Muscle layer of colon (tissue), 2 donors: ENCODE data around the gene CTSK.
"Not testable (repeated sequence)": the region's sequence is repeated elsewhere in the genome, so short reads cannot be mapped to it uniquely, and the experiment has no call there.

Experiments
- H3K27ac ChIP-seq: one replicate; pipeline ENCODE4 v1.7.0; 2013; ENCODE audit warnings: low read depth, mild to moderate bottlenecking, low read length, moderate library complexity
- H3K27me3 ChIP-seq, 2 donors: one replicate each; pipeline ENCODE4 v1.7.0; 2013; ENCODE audit warnings: low read length in 2 of 2, mild to moderate bottlenecking in 2 of 2; ENCODE audit not compliant: insufficient read depth in 2 of 2, control insufficient read depth in 1 of 2
- H3K36me3 ChIP-seq: one replicate; pipeline ENCODE4 v1.7.0; 2013; ENCODE audit warnings: mild to moderate bottlenecking, low read length; ENCODE audit not compliant: insufficient read depth
- H3K4me1 ChIP-seq: one replicate; pipeline ENCODE4 v1.7.0; 2013; ENCODE audit warnings: mild to moderate bottlenecking, low read length; ENCODE audit not compliant: insufficient read depth
- H3K4me3 ChIP-seq, 2 donors: one replicate each; pipeline ENCODE4 v1.7.0; 2013; ENCODE audit warnings: low read length in 2 of 2, low read depth in 1 of 2, mild to moderate bottlenecking in 1 of 2, moderate library complexity in 1 of 2
- H3K9ac ChIP-seq: one replicate; pipeline ENCODE4 v1.7.0; 2013; ENCODE audit warnings: low read length
- H3K9me3 ChIP-seq: one replicate; pipeline ENCODE4 v1.7.0; 2013; ENCODE audit warnings: mild to moderate bottlenecking, low read length
- donor health status: abdominal sarcoma.
- donor health status: Adenocarcinoma of cecum.

CTSK gene

DNA sequence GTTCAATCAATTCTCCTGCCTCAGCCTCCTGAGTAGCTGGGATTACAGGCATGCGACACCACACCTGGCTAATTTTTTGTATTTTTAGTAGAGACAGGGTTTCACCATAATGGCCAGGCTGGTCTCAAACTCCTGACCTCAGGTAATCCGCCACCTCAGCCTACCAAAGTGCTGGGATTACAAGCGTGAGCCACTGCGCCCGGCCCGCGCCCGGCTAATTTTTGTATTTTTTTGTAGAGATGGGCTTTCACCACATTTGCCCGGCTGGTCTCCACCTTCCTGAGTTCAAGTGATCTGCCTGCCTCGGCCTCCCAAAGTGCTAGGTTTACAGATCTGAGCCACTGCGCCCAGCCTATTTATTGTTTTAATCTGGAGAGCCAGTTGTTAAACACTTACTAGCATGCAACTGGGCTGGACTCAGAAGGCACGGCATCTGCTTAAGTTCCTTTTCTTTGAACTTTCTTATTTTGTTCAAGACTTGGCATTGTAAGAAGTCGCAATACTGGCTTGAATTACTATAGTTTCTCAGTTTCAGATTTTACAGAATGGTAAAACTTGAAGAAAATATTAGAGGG is 32.0 kb downstream of the CTSK start:
- H3K27me3 ChIP-seq = not testable (repeated sequence)

DNA sequence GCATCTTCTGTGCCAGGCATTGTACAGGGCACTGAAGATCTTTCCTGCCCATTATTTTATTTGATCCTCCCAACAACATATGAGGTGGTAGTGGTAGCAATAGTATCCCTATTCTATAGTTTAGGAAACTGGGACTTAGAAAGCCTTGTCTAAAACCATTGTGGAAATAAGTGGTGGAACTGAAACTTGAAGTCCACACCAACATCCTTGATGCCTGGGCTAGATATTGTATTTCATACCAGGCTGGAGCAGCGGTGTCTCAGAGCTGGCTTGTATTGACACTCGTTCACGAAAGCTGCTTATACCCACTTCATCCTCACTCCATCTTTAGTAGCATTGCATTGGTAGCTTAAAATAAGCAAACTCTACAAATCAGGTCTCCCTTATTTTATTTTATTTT is 32.8 kb downstream of the CTSK start:
- no peaks in the 10 kb centered on the region for H3K36me3 ChIP-seq
- no peak overlapping the region for H3K9ac ChIP-seq
- no peaks in the 10 kb centered on the region for H3K4me1 ChIP-seq
- H3K27ac ChIP-seq = no peak overlapping the region
- H3K27me3 ChIP-seq = no peaks in the 10 kb centered on the region
- no peak overlapping the region for H3K4me3 ChIP-seq
- no peaks in the 10 kb centered on the region for H3K9me3 ChIP-seq

More for the DNA sequence above, 32.0 kb downstream of the CTSK start:
- not testable (repeated sequence) for H3K4me1 ChIP-seq, H3K9me3 ChIP-seq, H3K9ac ChIP-seq, H3K36me3 ChIP-seq, H3K27ac ChIP-seq, H3K4me3 ChIP-seq

DNA sequence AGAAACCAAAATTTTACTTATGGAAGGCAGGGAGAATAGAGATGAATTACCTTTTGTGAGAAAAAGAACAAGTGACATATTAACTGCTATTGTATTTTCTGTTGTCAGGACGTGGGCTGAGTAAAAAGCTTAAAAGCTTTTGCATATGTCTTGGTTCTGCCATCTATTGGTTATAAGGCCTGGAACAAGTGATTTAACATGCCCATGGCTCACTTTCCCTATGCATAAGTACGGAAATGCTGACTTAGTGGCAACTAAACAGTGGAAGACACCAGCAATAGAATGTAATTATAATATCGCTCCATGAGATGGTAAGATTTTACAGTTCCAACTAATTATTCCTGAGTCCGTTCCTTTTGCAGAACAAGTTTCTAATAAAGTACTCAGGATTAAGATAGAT is 35.7 kb downstream of the CTSK start:
- H3K27ac ChIP-seq = no peak overlapping the region
- H3K4me3 ChIP-seq = no peak overlapping the region
- H3K4me1 ChIP-seq = no peaks in the 10 kb centered on the region
- no peaks in the 10 kb centered on the region for H3K27me3 ChIP-seq
- H3K9me3 ChIP-seq = no peaks in the 10 kb centered on the region
- no peak overlapping the region for H3K9ac ChIP-seq
- H3K36me3 ChIP-seq = no peaks in the 10 kb centered on the region

DNA sequence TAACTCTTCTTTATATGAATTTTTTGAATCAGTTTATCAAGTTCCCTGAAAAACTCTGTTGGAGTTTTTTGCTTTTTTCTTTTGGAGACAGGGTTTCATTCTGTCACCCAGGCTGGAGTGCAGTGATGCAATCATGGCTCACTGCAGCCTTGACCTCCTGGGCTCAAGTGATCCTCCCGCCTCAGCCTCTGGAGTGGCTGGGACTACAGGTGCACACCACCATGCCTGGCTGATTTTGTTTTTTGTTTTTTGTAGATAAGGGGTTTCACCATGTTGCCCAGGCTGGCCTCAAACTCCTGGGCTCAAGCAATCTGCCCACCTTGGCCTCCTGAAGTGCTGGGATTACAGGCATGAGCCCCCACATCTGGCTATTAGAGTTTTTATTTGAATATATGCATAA is 40.4 kb downstream of the CTSK start:
- H3K4me1 ChIP-seq, H3K9ac ChIP-seq, H3K9me3 ChIP-seq, H3K36me3 ChIP-seq, H3K4me3 ChIP-seq, H3K27ac ChIP-seq, H3K27me3 ChIP-seq: not testable (repeated sequence)

GRCh38 chr1:150765977-150766301 is 42.1 kb downstream of the CTSK start:
- H3K36me3 ChIP-seq, H3K9me3 ChIP-seq, H3K4me1 ChIP-seq, H3K27me3 ChIP-seq, H3K9ac ChIP-seq, H3K27ac ChIP-seq: not testable (repeated sequence)
- H3K4me3 ChIP-seq = peak overlapping the region in 1 of 2 donors; percentile 3

DNA sequence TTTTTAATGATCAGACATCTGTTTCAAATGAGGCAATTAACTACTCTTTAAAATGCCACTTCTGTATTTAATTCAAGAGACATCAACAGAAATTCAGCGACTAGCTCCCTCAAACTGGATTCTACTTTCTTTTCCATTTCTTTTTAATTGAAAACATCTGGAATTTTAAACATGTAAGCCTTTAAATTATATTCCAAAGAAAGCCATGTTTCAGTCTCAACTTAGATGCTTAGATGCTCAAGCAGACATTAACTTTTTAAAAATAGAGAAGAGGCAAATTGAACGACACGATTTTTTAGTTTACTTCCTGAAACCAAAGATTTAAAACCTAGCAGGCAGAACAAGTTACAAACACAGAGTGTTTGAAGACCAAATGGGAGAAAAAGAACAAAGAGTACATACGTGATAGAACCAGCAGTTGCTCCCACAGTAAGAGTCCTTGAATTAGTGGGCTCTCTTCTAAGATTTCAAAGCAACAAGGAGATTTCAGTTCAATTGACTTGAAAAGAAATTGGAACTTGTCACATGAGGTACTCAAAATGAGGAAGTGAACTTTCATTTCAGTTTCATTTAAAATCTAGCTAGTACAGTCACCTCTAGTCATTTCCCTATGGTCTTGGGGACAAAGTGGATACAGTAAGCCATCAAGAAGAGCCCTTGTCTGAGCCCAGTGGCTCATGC is 42.6 kb downstream of the CTSK start, which contains the start of gene CTSS:
TSS of gene CTSS (minus strand) at position 483 of the 681 bp plus-strand sequence. CDS start 1,015 bp downstream, outside the sequence.
- H3K27me3 ChIP-seq = no peaks in the 10 kb centered on the region
- H3K27ac ChIP-seq = no peak within 1 kb of the TSS
- no peak within 1 kb of the TSS for H3K9ac ChIP-seq
- peak within 1 kb of the TSS in 1 of 2 donors; percentile 3 for H3K4me3 ChIP-seq
- H3K4me1 ChIP-seq = peaks cover 8% of the 10 kb centered on the region
- H3K36me3 ChIP-seq = no peaks in the 10 kb centered on the region
- no peaks in the 10 kb centered on the region for H3K9me3 ChIP-seq

DNA sequence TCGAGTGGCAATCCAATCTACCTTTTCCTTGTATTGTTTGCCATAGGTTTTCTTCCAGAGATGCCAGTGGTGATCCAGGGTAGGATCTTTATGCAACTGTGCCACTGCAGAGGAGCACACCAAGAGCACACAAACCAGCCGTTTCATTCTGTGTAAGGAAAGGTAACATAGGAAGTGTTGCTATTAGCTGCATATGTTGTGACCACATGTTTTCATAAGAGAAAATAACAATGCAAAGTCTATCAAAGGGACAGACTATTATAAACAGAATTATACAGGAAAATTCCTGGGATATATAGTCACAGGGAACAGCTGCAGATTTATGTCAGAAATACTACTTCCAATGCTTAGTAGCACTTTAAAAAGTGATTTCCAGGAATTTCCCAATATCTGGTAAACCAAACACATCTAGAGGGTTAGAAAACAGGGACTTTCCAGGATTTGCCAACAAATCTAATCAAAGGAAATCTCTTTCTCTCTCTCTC is 43.4 kb downstream of the CTSK start:
- Histone ChIP-seq H3K4me1 (peaks cover 8% of the 10 kb centered on the region), H3K27me3 (no peaks in the 10 kb centered on the region), H3K9me3 (no peaks in the 10 kb centered on the region), H3K4me3 (peak overlapping the region in 1 of 2 donors; percentile 3), H3K36me3 (no peaks in the 10 kb centered on the region), H3K9ac (no peak overlapping the region), H3K27ac (no peak overlapping the region)

GRCh38 chr1:150763018-150763417 is 45.0 kb downstream of the CTSK start:
- H3K36me3 ChIP-seq = no peaks in the 10 kb centered on the region
- H3K9me3 ChIP-seq = no peaks in the 10 kb centered on the region
- H3K27ac ChIP-seq = no peak overlapping the region
- no peak overlapping the region for H3K4me3 ChIP-seq
- H3K27me3 ChIP-seq = no peaks in the 10 kb centered on the region
- peaks cover 8% of the 10 kb centered on the region for H3K4me1 ChIP-seq
- H3K9ac ChIP-seq = no peak overlapping the region

DNA sequence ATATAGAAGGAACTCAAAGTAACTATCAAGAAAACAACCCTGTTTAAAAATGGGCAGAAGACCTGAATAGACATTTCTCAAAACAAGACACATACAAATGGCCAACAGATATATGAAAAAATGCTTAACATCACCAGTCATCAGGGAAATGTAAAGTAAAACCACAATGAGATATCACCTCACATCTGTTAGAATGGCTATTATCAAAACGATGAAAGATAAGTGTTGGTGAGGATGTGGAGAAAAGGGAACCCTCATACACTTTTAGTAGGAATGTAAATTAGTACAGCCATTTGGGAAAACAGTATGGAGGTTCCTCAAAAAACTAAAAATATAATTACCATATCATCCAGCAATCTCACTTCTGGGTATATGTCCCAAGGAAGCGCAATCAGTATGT is 45.5 kb downstream of the CTSK start:
- H3K4me1 ChIP-seq = peaks cover 8% of the 10 kb centered on the region
- H3K27ac ChIP-seq = no peak overlapping the region
- no peaks in the 10 kb centered on the region for H3K27me3 ChIP-seq
- no peak overlapping the region for H3K4me3 ChIP-seq
- no peaks in the 10 kb centered on the region for H3K36me3 ChIP-seq
- no peaks in the 10 kb centered on the region for H3K9me3 ChIP-seq
- no peak overlapping the region for H3K9ac ChIP-seq

DNA sequence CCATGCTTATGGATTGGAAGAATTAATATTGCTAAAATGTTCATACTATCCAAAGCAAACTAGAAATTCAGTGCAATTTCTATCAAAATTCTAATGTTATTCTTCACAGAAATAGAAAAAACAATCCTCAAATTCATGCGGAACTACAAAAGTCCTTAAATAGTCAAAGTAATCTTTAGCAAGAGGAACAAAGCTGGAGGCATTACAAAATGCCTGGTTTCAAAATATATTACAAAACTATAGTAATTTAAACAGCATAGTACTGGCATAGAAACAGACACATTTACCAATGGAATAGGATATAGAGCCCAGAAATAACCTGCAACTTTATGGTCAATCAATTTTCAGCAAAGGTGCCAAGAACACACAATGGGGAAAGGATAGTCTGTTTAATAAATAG is 46.3 kb downstream of the CTSK start:
- Histone ChIP-seq H3K4me1 (peaks cover 8% of the 10 kb centered on the region), H3K36me3 (no peaks in the 10 kb centered on the region)

GRCh38 chr1:150760013-150760412 is 48.0 kb downstream of the CTSK start:
- H3K4me3 ChIP-seq = no peak overlapping the region
- no peaks in the 10 kb centered on the region for H3K36me3 ChIP-seq
- H3K27me3 ChIP-seq = no peaks in the 10 kb centered on the region
- H3K9me3 ChIP-seq = no peaks in the 10 kb centered on the region
- no peak overlapping the region for H3K9ac ChIP-seq
- peaks cover 8% of the 10 kb centered on the region for H3K4me1 ChIP-seq
- no peak overlapping the region for H3K27ac ChIP-seq

More for the DNA sequence above, 46.3 kb downstream of the CTSK start:
- no peaks in the 10 kb centered on the region for H3K9me3 ChIP-seq
- no peaks in the 10 kb centered on the region for H3K27me3 ChIP-seq
- H3K9ac ChIP-seq = no peak overlapping the region
- no peak overlapping the region for H3K27ac ChIP-seq
- H3K4me3 ChIP-seq = no peak overlapping the region

DNA sequence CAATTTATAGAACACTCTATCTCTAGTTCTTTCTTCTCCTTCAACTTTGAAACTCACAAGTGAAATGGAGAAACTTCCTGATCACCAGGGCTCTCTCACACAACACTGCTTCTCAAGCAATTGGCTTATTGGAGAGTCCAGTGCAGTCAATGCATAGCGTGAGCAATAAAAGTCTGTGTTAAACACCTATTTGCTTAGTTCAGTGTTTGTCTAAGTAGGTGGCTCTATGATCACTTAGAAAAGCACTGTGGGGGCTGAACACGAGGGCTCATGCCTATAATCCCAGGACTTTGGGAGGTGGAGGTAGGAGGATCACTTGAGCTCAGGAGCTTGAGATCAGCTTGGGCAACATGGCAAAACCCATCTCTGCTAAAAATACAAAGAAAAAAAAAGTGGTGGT is 54.6 kb downstream of the CTSK start:
- Histone ChIP-seq H3K9ac (no peak overlapping the region), H3K27ac (no peak overlapping the region), H3K27me3 (no peaks in the 10 kb centered on the region), H3K36me3 (no peaks in the 10 kb centered on the region), H3K4me1 (no peaks in the 10 kb centered on the region), H3K4me3 (no peak overlapping the region), H3K9me3 (no peaks in the 10 kb centered on the region)
